ENCODE measurements around the gene FOXP1. TPM values are rescaled to one million over a fixed set of nuclear protein-coding genes. Genes with fewer than 3 reads are reported as not detected.

Gene FOXP1
- total RNA-seq, 1 donor from 2014 or later = 195 TPM

- no peak for TF ChIP-seq CTCF (IDR thresholded peaks at IDR 0.05)
- H3K27me3 Mint-ChIP-seq (ENCODE audit: unreplicated experiment) = no peaks in the 10 kb centered on the region
- H3K4me3 Mint-ChIP-seq (ENCODE audit: unreplicated experiment) = no peak overlapping the region
- no peaks in the 10 kb centered on the region for H3K9me3 Mint-ChIP-seq (ENCODE audit: unreplicated experiment)
- no peak for DNase-seq (ENCODE audit: extremely low spot score, unreplicated experiment)
- H3K36me3 Mint-ChIP-seq (ENCODE audit: unreplicated experiment) = peaks cover 11% of the 10 kb centered on the region
- no peak overlapping the region for H3K27ac Mint-ChIP-seq (ENCODE audit: unreplicated experiment)
- H3K4me1 Mint-ChIP-seq (ENCODE audit: unreplicated experiment) = no peaks in the 10 kb centered on the region
Observed at GRCh38 chr3:71268462-71268999, 315.0 kb downstream of the FOXP1 start.

- H3K4me1 Mint-ChIP-seq (ENCODE audit: unreplicated experiment) = peaks cover 9% of the 10 kb centered on the region
- H3K27ac Mint-ChIP-seq (ENCODE audit: unreplicated experiment) = no peak overlapping the region
- H3K36me3 Mint-ChIP-seq (ENCODE audit: unreplicated experiment) = peaks cover 16% of the 10 kb centered on the region
- no peaks in the 10 kb centered on the region for H3K9me3 Mint-ChIP-seq (ENCODE audit: unreplicated experiment)
- TF ChIP-seq CTCF (IDR thresholded peaks at IDR 0.05) = no peak
- H3K27me3 Mint-ChIP-seq (ENCODE audit: unreplicated experiment) = no peaks in the 10 kb centered on the region
- H3K4me3 Mint-ChIP-seq (ENCODE audit: unreplicated experiment) = no peak overlapping the region
- DNase-seq (ENCODE audit: extremely low spot score, unreplicated experiment) = no peak
Observed at GRCh38 chr3:71266875-71267274, 316.7 kb downstream of the FOXP1 start.

DNA sequence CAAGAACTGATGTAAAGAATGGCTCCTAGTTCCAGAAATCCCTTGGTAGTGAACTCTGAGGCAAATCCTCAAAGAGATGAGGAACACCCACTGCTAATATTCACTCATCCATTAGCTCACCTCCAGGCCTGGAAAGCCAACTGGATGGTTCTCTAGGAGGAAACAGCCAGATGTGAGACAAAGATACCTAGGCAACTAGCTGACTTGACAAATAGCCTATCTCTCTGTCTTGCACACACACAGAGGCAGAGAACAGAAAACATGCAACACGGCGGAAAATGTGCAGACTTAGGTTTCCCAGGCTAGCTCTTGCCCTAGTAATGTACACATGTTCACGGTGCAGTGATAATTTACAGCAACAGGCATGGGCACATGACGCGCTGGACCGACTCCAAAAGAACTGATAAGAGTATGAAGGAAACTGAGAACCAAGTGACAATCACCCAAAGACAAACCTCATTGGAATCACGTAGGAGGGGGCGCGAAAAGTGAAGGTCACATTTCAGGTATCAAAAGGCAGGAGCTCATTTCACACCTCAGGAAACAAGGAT lies 318.1 kb downstream of the FOXP1 start:
- Mint-ChIP-seq H3K9me3 (ENCODE audit: unreplicated experiment) (no peaks in the 10 kb centered on the region), H3K36me3 (ENCODE audit: unreplicated experiment) (peaks cover 16% of the 10 kb centered on the region), H3K27me3 (ENCODE audit: unreplicated experiment) (no peaks in the 10 kb centered on the region), H3K4me3 (ENCODE audit: unreplicated experiment) (no peak overlapping the region), H3K27ac (ENCODE audit: unreplicated experiment) (no peak overlapping the region), H3K4me1 (ENCODE audit: unreplicated experiment) (peaks cover 9% of the 10 kb centered on the region)
- no peak for DNase-seq (ENCODE audit: extremely low spot score, unreplicated experiment)
- no peak for TF ChIP-seq CTCF (IDR thresholded peaks at IDR 0.05)

DNA sequence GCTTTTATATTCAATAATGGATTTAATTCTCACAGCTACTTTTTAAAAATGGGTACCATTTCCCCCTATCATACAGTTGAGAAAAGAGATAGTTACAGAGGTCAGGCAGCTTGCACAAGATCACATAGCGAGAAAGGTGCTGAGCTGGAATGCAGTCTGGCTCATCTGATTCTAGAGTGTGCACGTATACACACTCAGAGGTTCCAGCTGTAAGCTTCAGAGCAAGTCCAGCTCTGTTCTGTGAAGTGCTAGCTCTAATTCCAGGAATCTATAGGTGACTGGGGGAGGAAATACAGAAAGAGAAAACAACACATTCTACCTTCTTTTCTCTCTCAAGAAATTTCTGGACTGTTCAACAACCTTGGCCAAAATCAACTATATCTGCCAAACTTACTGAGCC lies 318.7 kb downstream of the FOXP1 start:
- Mint-ChIP-seq H3K27me3 (ENCODE audit: unreplicated experiment) (no peaks in the 10 kb centered on the region), H3K4me3 (ENCODE audit: unreplicated experiment) (no peak overlapping the region), H3K36me3 (ENCODE audit: unreplicated experiment) (peaks cover 14% of the 10 kb centered on the region), H3K4me1 (ENCODE audit: unreplicated experiment) (peaks cover 9% of the 10 kb centered on the region), H3K9me3 (ENCODE audit: unreplicated experiment) (no peaks in the 10 kb centered on the region), H3K27ac (ENCODE audit: unreplicated experiment) (no peak overlapping the region)
- TF ChIP-seq CTCF (IDR thresholded peaks at IDR 0.05) = no peak
- no peak for DNase-seq (ENCODE audit: extremely low spot score, unreplicated experiment)

GRCh38 chr3:71262364-71263265 lies 320.9 kb downstream of the FOXP1 start:
- peaks cover 14% of the 10 kb centered on the region for H3K36me3 Mint-ChIP-seq (ENCODE audit: unreplicated experiment)
- H3K27me3 Mint-ChIP-seq (ENCODE audit: unreplicated experiment) = no peaks in the 10 kb centered on the region
- TF ChIP-seq CTCF (IDR thresholded peaks at IDR 0.05) = no peak
- no peak overlapping the region for H3K4me3 Mint-ChIP-seq (ENCODE audit: unreplicated experiment)
- no peaks in the 10 kb centered on the region for H3K9me3 Mint-ChIP-seq (ENCODE audit: unreplicated experiment)
- DNase-seq (ENCODE audit: extremely low spot score, unreplicated experiment) = no peak
- H3K4me1 Mint-ChIP-seq (ENCODE audit: unreplicated experiment) = peaks cover 30% of the 10 kb centered on the region
- H3K27ac Mint-ChIP-seq (ENCODE audit: unreplicated experiment) = no peak overlapping the region
